PC-9 (cell line): ENCODE data around the gene PON3. TPM values are rescaled to one million over a fixed set of nuclear protein-coding genes. Genes with fewer than 3 reads are reported as not detected.

Source experiments
- BruUV-seq: library from RNA; stranded (reverse); fragments of 400-500 nt; replicated peaks from 2 replicates; lab custom pipeline; 2021; lab: Mats Ljungman, UMichigan
- CTCF ChIA-PET: fragments of 300-600 bp; sonication (Branson Sonifier 250); formaldehyde crosslinking; loops from one replicate; lab custom pipeline; 2022; ENCODE audit warnings: antibody characterized with exemption; lab: Charles Lee
- POLR2A ChIA-PET: fragments of 300-600 bp; sonication (Branson Sonifier 250); formaldehyde crosslinking; loops from one replicate; lab custom pipeline; 2022; ENCODE audit warnings: antibody characterized with exemption; ENCODE audit not compliant: unreplicated experiment; lab: Charles Lee
- DNase-seq, 2 experiments: peaks; one replicate each; pipeline versions ENCODE4 v3.0.0 to v3.0.0-alpha.2; 2015 to 2022; ENCODE audit warnings: mixed read lengths in 1 of 2
- H2AFZ ChIP-seq: fragments of 200-600 bp; sonication (generic); 2 replicates; pipeline ENCODE4 v1.8.1; 2017; ENCODE audit warnings: antibody characterized with exemption
- H3F3A ChIP-seq: fragments of 200-600 bp; sonication (generic); 2 replicates; pipeline ENCODE4 v1.8.1; 2017; ENCODE audit warnings: antibody characterized with exemption, mild to moderate bottlenecking, low read depth; ENCODE audit not compliant: insufficient read depth
- H3K27ac ChIP-seq: fragments of 200-600 bp; sonication (generic); 2 replicates; pipeline ENCODE4 v1.6.1; 2016; ENCODE audit warnings: mixed run types
- H3K27me3 ChIP-seq: fragments of 200-600 bp; sonication (generic); 2 replicates; pipeline ENCODE4 v1.6.1; 2016; ENCODE audit warnings: low read depth, mixed run types; ENCODE audit not compliant: insufficient read depth
- H3K36me3 ChIP-seq: fragments of 200-600 bp; sonication (generic); 2 replicates; pipeline ENCODE4 v1.6.1; 2016; ENCODE audit warnings: low read depth, mixed run types
- H3K4me1 ChIP-seq: fragments of 200-600 bp; sonication (generic); replicated peaks from 2 replicates; pipeline ENCODE4 v1.6.1; 2016; ENCODE audit warnings: mixed run types; ENCODE audit not compliant: insufficient read depth
- H3K4me2 ChIP-seq: fragments of 200-600 bp; sonication (generic); 2 replicates; pipeline ENCODE4 v1.6.1; 2017; ENCODE audit warnings: mixed run types
- H3K4me3 ChIP-seq: fragments of 200-600 bp; sonication (generic); 2 replicates; pipeline ENCODE4 v1.6.1; 2016; ENCODE audit warnings: mixed run types
- H3K79me2 ChIP-seq: fragments of 200-600 bp; sonication (generic); 2 replicates; pipeline ENCODE4 v1.6.1; 2017; ENCODE audit warnings: low read depth, mixed run types
- H3K9me2 ChIP-seq: fragments of 200-600 bp; sonication (generic); 2 replicates; pipeline ENCODE4 v1.8.1; 2017; ENCODE audit warnings: mild to moderate bottlenecking; ENCODE audit not compliant: insufficient read depth
- H3K9me3 ChIP-seq: fragments of 200-600 bp; sonication (generic); 2 replicates; pipeline ENCODE4 v1.8.1; 2016; ENCODE audit warnings: low read depth; ENCODE audit not compliant: insufficient read depth
- H4K20me1 ChIP-seq: fragments of 200-600 bp; sonication (generic); 2 replicates; pipeline ENCODE4 v1.8.1; 2017; ENCODE audit not compliant: insufficient read depth
- CTCF ChIP-seq: fragments of 200-600 bp; sonication (generic); conservative IDR thresholded peaks from 2 replicates; pipeline ENCODE4 v1.6.1; 2017; ENCODE audit warnings: mixed run types, antibody characterized with exemption, mild to moderate bottlenecking, moderate library complexity
- EZH2 ChIP-seq: fragments of 200-600 bp; sonication (generic); IDR thresholded peaks from 2 replicates; pipeline ENCODE4 v1.8.0; 2017; ENCODE audit warnings: antibody characterized with exemption, low read depth
- intact Hi-C: fragments of 100-400 bp; cut with micrococcal nuclease; formaldehyde crosslinking; loops from one replicate; pipeline ENCODE4 v1.10.0; 2022; ENCODE audit not compliant: unreplicated experiment
- total RNA-seq: library from RNA; stranded (reverse); gene quantifications from 2 replicates; pipeline ENCODE4 v1.2.3, GENCODE V29; 2021

The PON3 gene
- total RNA-seq, 1 experiment from 2014 or later = 0.85 TPM

- no peak overlapping the region for H3K4me2 ChIP-seq
- H3F3A ChIP-seq = no peaks in the 10 kb centered on the region
- BruUV-seq = no TSS peak
- no peak for TF ChIP-seq CTCF
- TF ChIP-seq EZH2 = no peak
- POLR2A ChIA-PET = no interaction called here
- no peak overlapping the region for H2AFZ ChIP-seq
- H3K9me3 ChIP-seq = no peaks in the 10 kb centered on the region
- no peak overlapping the region for H3K27ac ChIP-seq
- no peak for DNase-seq
- intact Hi-C loops = no loop called here
- no peak overlapping the region for H3K4me3 ChIP-seq
- H3K9me2 ChIP-seq = no peaks in the 10 kb centered on the region
- H4K20me1 ChIP-seq = no peaks in the 10 kb centered on the region
- H3K36me3 ChIP-seq = no peaks in the 10 kb centered on the region
- H3K79me2 ChIP-seq = no peaks in the 10 kb centered on the region
- H3K27me3 ChIP-seq = no peaks in the 10 kb centered on the region
- H3K4me1 ChIP-seq = no peaks in the 10 kb centered on the region
- CTCF ChIA-PET = interaction anchor here (0.5 kb wide), 1 partner anchor 39 kb away, joined by 4 read pairs; no protein-coding TSS in a partner anchor
Measured at GRCh38 chr7:95316588-95316987, 79.6 kb downstream of the PON3 start.

GRCh38 chr7:95312561-95312960 lies 83.6 kb downstream of the PON3 start:
- no peak overlapping the region for H2AFZ ChIP-seq
- H3K4me1 ChIP-seq = no peaks in the 10 kb centered on the region
- H3K79me2 ChIP-seq = no peaks in the 10 kb centered on the region
- H3F3A ChIP-seq = no peaks in the 10 kb centered on the region
- H3K4me2 ChIP-seq = no peak overlapping the region
- H3K9me2 ChIP-seq = no peaks in the 10 kb centered on the region
- no peaks in the 10 kb centered on the region for H3K27me3 ChIP-seq
- H3K27ac ChIP-seq = no peak overlapping the region
- intact Hi-C loops = no loop called here
- no peak overlapping the region for H3K4me3 ChIP-seq
- no peak for TF ChIP-seq EZH2
- TF ChIP-seq CTCF = no peak
- no peaks in the 10 kb centered on the region for H4K20me1 ChIP-seq
- no TSS peak for BruUV-seq
- POLR2A ChIA-PET = no interaction called here
- CTCF ChIA-PET = no interaction called here
- no peak for DNase-seq
- H3K9me3 ChIP-seq = no peaks in the 10 kb centered on the region
- H3K36me3 ChIP-seq = no peaks in the 10 kb centered on the region

GRCh38 chr7:95311389-95311788 lies 84.8 kb downstream of the PON3 start:
- Histone ChIP-seq H3K4me3 (no peak overlapping the region), H3K4me1 (no peaks in the 10 kb centered on the region), H3K27me3 (no peaks in the 10 kb centered on the region), H3K36me3 (no peaks in the 10 kb centered on the region), H3K9me3 (no peaks in the 10 kb centered on the region), H3K27ac (no peak overlapping the region), H3K79me2 (no peaks in the 10 kb centered on the region), H4K20me1 (no peaks in the 10 kb centered on the region), H2AFZ (no peak overlapping the region), H3K9me2 (no peaks in the 10 kb centered on the region), H3K4me2 (no peak overlapping the region), H3F3A (no peaks in the 10 kb centered on the region)
- ChIA-PET CTCF (no interaction called here), POLR2A (no interaction called here)
- BruUV-seq = no TSS peak
- no peak for DNase-seq
- TF ChIP-seq CTCF (no peak), EZH2 (no peak)
- intact Hi-C loops = no loop called here
